ENCODE data around the gene ROPN1L.

The ROPN1L gene

DNA sequence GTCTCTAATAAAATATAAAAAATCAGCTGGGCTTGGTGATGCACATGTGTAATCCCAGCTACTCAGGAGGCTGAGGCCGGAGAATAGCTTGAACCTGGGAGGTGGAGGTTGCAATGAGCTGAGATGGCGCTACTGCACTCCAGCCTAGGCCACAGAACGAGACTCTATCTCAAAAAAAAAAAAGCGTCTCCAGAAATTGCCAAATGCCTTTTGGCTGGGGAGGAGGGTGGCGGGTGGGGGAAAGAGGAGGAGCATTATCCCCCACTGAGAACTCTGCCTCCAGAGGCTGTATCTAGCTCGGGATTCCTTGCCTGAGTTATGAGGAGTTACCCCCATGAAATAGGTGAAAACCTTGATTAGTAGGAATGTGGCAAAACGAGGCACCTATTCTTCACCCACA lies 4.8 kb downstream of the ROPN1L start:
- no peak overlapping the region for H3K27ac ChIP-seq
- TF ChIP-seq, protein P1, sequence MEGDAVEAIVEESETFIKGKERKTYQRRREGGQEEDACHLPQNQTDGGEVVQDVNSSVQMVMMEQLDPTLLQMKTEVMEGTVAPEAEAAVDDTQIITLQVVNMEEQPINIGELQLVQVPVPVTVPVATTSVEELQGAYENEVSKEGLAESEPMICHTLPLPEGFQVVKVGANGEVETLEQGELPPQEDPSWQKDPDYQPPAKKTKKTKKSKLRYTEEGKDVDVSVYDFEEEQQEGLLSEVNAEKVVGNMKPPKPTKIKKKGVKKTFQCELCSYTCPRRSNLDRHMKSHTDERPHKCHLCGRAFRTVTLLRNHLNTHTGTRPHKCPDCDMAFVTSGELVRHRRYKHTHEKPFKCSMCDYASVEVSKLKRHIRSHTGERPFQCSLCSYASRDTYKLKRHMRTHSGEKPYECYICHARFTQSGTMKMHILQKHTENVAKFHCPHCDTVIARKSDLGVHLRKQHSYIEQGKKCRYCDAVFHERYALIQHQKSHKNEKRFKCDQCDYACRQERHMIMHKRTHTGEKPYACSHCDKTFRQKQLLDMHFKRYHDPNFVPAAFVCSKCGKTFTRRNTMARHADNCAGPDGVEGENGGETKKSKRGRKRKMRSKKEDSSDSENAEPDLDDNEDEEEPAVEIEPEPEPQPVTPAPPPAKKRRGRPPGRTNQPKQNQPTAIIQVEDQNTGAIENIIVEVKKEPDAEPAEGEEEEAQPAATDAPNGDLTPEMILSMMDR (conservative IDR thresholded peaks at IDR 0.05; ENCODE audit: low read depth): no peak
- ChIA-PET POLR2A (ENCODE audit: low non-redundant PET) (no interaction called here), CTCF (no interaction called here)
- DNase-seq (ENCODE audit: low spot score): no peak

DNA sequence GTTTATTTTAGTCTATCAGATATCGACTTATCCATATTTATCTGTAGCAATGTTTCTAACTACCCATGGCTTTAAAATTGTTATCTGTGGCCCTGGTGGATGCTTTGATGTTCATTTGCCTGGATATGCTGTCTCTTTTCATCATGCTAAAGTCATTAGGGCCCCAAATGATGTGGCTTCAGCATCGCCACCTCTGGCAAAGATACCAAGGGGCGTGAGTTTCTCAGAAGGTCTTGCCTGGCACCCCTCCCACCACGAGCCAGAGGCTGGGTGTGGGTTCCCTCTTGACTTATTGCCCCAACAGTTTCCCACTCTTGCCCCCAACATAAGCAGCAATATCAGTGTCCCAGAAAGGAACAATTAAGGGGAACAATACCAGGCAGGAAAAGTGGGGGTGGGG lies 5.4 kb downstream of the ROPN1L start:
- TF ChIP-seq, protein P1 (conservative IDR thresholded peaks at IDR 0.05; ENCODE audit: low read depth): no peak
- no peak for DNase-seq (ENCODE audit: low spot score)
- CTCF ChIA-PET: no interaction called here
- POLR2A ChIA-PET (ENCODE audit: low non-redundant PET): no interaction called here
- no peak overlapping the region for H3K27ac ChIP-seq

DNA sequence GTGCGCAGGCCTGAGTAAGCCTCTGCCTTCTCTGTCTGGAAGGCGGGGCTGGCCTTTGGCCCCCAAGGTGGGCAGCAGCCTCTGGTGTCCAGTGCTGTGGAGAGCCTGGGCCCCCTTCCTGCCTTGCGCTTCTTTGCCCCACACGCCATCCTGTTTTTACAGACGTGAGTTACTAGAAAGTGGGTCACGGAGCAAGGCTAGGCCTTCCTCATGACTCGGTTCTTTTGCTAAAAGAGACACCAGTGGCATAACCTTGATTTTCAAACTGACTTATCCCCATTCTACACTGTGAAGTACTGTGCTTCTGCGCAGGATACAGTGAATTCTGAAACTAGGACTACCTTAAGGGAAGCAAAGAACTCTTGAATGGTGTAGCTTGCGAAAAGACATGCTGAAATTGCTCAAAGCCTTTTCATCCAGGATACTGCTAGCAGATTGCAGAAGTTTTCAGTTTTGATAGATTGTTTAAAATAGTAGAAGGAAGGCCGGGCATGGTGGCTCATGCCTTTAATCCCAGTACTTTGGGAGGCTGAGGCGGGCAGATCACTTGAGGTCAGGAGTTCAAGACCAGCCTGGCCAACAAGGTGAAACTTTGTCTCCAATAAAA lies 7.2 kb downstream of the ROPN1L start:
- ChIA-PET POLR2A (ENCODE audit: low non-redundant PET) (no interaction called here), CTCF (no interaction called here)
- TF ChIP-seq, protein P1 (conservative IDR thresholded peaks at IDR 0.05; ENCODE audit: low read depth): no peak
- no peak for DNase-seq (ENCODE audit: low spot score)
- H3K27ac ChIP-seq: no peak overlapping the region

DNA sequence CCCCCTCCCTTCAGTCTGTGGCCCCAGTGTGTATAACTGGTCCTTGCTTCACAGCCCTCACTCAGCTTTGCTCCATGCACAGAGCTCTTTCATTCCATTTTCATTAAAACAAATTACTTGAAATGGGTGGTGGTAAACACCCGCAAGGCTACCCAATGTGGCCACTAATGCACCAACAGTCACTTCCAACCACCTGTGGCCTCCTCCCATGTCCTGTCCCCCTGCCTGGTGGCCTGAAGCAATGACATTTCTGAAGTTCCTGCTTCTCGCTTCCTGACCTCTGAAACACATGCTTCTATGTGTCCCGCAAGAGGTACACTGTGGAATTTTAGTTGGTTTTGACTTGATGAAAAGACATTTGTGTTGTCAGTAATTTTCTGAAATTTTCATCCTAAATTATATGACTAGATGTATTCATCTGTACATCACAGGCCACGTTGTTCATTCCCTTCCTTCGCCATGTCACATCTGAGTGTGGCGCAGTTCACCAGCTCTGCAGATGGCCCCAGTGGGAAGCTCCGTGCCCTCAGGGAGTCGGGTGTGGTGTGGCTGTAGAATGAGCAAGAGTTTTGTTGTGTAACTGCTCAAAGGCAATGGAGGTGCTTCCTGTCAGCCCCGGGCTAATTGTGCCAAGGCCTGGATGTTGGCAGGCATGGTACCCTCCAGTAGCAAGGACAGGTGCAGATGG lies 9.6 kb downstream of the ROPN1L start:
- TF ChIP-seq, protein P1 (conservative IDR thresholded peaks at IDR 0.05; ENCODE audit: low read depth): no peak
- POLR2A ChIA-PET (ENCODE audit: low non-redundant PET): no interaction called here
- H3K27ac ChIP-seq: no peak overlapping the region; the same call in 1 of the 2 replicates
- CTCF ChIA-PET: interaction anchor here (0.7 to 5.4 kb wide), 3 partner anchors 15 to 177 kb away, joined by 3 to 55 read pairs (median 3); no protein-coding TSS in a partner anchor
- DNase-seq (ENCODE audit: low spot score): no peak

DNA sequence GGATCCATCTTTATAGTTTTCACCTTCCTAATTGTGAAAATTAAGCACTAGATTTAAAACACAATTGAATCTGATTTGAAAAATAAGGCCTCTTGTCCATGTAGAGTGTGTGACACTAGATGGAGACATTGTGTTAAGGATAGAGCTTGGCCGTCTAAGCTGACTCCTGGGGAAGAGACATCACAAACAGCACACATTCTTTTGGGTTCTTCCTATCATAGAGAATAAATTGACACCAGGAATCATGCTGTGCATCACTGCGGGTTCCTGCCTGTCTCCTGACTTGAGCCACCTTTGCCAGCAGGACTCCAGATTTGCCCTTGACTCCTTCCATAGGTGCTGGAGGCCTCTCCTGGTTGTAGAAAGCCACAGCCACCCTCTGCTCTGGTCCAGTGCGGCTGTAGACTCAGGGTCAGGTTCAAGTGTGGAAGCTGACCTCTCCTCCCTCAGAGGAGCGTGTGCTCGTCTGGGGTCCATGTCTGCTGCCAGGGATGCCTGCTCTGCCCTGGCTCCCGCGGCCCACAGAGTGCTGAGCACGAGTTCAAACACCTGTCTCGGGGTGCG lies 11.2 kb downstream of the ROPN1L start:
- peak; percentile 79 for DNase-seq (ENCODE audit: low spot score)
- peak overlapping the region; percentile 81 for H3K27ac ChIP-seq
- TF ChIP-seq, protein P1 (conservative IDR thresholded peaks at IDR 0.05; ENCODE audit: low read depth): peak; percentile 85
- CTCF ChIA-PET: interaction anchor here (0.7 to 5.4 kb wide), 5 partner anchors 10 to 176 kb away, joined by 3 to 55 read pairs (median 6); no protein-coding TSS in a partner anchor
- POLR2A ChIA-PET (ENCODE audit: low non-redundant PET): no interaction called here

DNA sequence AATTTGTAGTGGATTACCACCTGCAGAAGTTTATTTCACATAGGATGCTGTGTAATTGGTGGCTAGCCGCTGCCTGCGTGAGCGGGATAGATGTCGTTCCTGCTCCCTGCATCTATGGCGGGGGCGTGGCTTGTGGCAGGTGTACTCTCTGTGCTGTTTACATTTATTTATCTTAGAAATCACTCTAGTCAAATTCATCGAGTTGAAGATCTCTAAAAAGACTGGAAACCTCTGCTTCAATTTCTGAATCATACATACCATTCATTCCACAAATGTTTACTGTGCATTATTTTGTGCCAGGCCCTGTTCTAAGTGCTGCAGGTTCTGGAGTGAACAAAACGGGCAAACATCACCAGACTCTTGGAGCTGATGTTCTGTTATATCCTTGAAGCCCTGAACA lies 11.9 kb downstream of the ROPN1L start:
- TF ChIP-seq, protein P1 (conservative IDR thresholded peaks at IDR 0.05; ENCODE audit: low read depth): no peak
- POLR2A ChIA-PET (ENCODE audit: low non-redundant PET): no interaction called here
- DNase-seq (ENCODE audit: low spot score): peak; percentile 52
- peak overlapping the region; percentile 81 for H3K27ac ChIP-seq
- CTCF ChIA-PET: interaction anchor here (1.1 to 5.4 kb wide), 3 partner anchors 94 to 242 kb away, joined by 3 to 55 read pairs (median 4); no protein-coding TSS in a partner anchor

Data from RWPE1 (cell line).